ENCODE data around the gene MEP1B.
"Not testable (repeated sequence)": the region's sequence is repeated elsewhere in the genome, so short reads cannot be mapped to it uniquely, and the experiment has no call there.

Gene MEP1B

DNA sequence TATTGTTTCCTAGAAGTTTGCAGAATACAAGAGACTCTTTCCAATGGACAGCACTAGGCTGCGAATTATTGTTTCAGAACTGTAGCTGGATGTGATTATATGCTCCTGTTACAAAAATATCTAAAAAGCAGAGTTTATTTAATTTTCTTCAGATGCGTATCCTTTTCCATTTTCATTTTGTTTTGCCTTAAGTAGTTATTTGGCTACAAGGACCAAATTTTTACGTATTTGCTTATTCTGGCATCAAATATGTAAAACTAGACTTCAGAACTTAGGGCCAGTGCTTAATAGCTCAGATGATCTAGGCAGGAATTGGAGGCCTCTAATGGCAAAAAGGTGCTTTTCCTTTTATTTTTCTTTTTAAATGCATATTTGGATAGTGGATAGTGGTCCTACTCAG lies 18.7 kb downstream of the MEP1B start:
- TF ChIP-seq, protein P1, sequence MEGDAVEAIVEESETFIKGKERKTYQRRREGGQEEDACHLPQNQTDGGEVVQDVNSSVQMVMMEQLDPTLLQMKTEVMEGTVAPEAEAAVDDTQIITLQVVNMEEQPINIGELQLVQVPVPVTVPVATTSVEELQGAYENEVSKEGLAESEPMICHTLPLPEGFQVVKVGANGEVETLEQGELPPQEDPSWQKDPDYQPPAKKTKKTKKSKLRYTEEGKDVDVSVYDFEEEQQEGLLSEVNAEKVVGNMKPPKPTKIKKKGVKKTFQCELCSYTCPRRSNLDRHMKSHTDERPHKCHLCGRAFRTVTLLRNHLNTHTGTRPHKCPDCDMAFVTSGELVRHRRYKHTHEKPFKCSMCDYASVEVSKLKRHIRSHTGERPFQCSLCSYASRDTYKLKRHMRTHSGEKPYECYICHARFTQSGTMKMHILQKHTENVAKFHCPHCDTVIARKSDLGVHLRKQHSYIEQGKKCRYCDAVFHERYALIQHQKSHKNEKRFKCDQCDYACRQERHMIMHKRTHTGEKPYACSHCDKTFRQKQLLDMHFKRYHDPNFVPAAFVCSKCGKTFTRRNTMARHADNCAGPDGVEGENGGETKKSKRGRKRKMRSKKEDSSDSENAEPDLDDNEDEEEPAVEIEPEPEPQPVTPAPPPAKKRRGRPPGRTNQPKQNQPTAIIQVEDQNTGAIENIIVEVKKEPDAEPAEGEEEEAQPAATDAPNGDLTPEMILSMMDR (IDR thresholded peaks at IDR 0.05; ENCODE audit: control insufficient read depth, extremely low read depth, insufficient read depth), result no peak
- H3K4me3 ChIP-seq (ENCODE audit: low read depth, low read length), result no peak overlapping the region
- DNase-seq (ENCODE audit: low read depth), result no peak

DNA sequence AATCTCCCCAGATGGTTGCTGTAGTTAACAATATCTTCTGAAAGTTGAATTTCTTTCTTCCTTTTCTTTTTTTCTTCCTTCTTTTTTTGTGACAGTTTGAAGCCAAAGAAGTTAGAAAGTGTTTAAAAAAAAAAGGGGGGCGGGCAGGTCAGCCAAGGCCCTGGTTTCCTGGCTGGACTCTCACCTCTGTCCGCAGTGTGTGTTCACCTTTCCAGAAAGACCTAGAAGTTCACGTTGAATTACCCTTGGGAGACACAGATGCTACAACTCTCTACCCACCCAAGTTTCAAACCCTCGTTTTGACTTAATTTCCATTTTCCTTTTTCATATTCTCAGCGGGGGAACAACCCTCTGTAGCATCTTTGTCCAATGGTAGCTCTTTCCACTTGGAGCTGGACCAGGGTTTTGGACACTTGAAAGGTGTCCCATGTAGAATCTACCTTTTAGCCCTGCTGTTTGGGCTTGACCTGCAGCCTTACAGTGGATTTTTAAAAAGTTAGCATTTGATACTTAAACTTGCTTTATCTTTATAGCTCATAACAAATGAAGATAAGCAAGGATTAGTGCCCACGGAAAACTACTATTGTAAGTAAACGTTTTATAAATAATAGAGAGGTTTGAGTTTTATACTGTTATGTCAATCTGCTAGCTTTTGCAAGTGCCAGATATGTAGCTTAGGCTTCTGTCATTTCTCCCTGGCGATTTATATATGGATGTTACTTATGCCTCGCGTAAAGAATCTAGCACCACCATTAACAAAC lies 20.0 kb downstream of the MEP1B start:
- no peak for DNase-seq (ENCODE audit: low read depth)
- TF ChIP-seq, protein P1 (IDR thresholded peaks at IDR 0.05; ENCODE audit: control insufficient read depth, extremely low read depth, insufficient read depth), result no peak
- H3K4me3 ChIP-seq (ENCODE audit: low read depth, low read length), result no peak overlapping the region

DNA sequence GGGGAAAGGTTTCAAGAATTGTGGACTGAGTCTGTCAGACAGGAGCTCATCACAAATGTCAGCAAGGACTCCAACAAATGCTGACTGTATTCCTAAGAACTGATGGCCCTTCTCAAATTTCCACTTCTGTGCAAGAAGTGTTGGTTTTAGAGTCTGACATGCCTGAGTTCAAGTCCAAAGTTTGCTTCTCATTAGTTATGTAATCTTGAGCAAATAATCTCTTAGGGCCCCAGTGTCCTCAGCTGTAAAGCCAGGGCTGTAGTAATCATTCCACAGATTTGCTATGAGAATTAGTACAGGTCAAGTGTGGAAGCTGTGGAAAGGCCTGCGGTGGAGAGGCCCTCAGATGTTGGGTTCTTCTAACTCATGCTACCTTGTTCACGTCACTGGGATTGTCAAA lies 23.9 kb downstream of the MEP1B start:
- TF ChIP-seq, protein P1 (IDR thresholded peaks at IDR 0.05; ENCODE audit: control insufficient read depth, extremely low read depth, insufficient read depth), result no peak
- no peak overlapping the region for H3K4me3 ChIP-seq (ENCODE audit: low read depth, low read length)
- DNase-seq (ENCODE audit: low read depth), result no peak

DNA sequence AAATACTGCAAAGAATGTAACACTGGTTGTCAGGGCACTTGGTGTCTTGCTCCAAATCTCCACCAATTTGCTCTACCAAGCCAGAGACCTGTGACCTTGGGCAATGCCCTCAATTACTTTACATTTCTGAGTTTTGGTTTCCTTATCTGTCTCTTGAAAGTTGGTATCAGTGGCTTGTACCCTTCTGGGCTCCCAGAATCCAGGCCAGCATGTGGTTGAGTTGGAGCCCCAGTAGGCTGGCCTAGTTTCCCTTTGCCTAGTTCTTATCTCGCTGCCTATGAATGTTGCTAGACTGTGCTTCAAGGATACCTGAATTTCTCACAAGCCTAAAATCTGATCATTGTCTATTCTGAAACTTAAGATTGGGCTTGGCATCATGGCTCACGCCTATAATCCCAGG lies 26.6 kb downstream of the MEP1B start:
- DNase-seq (ENCODE audit: low read depth), result no peak

DNA sequence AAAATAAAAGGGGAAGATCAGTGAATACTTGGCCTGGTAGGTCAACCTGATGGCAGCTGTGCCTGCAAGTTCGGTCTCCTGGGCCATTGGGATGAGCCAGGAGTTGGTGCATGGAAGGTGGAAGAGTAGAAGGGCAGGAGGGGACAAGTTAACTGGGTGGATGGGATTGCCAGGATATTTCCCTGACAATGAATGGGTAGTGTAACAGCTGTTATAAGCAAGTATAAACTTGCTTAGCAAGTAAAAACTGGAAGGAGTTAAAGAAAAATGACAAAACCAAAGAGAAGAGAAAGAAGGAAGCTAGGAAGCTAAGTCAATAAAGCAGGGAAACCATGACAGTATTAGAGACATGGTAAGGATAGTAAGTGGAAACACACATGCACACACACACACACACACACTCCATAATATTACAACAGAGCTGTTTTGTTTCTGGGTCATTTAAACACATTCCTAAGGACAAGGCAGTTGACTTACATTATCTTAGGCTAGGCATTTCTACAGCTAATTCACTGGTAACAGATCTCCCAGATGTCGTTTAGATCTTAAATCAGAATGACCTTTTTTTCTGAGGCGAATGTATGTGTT lies 29.7 kb downstream of the MEP1B start:
- TF ChIP-seq, protein P1 (IDR thresholded peaks at IDR 0.05; ENCODE audit: control insufficient read depth, extremely low read depth, insufficient read depth), result no peak
- no peak for DNase-seq (ENCODE audit: low read depth)
- H3K4me3 ChIP-seq (ENCODE audit: low read depth, low read length), result no peak overlapping the region

More for the DNA sequence above, 26.6 kb downstream of the MEP1B start:
- no peak overlapping the region for H3K4me3 ChIP-seq (ENCODE audit: low read depth, low read length)
- TF ChIP-seq, protein P1 (IDR thresholded peaks at IDR 0.05; ENCODE audit: control insufficient read depth, extremely low read depth, insufficient read depth), result no peak

DNA sequence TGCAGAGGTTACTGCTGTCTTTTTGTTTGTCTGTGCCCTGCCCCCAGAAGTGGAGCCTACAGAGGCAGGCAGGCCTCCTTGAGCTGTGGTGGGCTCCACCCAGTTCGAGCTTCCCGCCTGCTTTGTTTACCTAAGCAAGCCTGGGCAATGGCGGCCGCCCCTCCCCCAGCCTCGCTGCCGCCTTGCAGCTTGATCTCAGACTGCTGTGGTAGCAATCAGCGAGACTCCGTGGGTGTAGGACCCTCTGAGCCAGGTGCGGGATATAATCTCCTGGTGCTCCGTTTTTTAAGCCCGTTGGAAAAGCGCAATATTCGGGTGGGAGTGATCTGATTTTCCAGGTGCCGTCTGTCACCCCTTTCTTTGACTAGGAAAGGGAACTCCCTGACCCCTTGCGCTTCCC lies 43.5 kb downstream of the MEP1B start:
- not testable (repeated sequence) for DNase-seq (ENCODE audit: low read depth); H3K4me3 ChIP-seq (ENCODE audit: low read depth, low read length)

DNA sequence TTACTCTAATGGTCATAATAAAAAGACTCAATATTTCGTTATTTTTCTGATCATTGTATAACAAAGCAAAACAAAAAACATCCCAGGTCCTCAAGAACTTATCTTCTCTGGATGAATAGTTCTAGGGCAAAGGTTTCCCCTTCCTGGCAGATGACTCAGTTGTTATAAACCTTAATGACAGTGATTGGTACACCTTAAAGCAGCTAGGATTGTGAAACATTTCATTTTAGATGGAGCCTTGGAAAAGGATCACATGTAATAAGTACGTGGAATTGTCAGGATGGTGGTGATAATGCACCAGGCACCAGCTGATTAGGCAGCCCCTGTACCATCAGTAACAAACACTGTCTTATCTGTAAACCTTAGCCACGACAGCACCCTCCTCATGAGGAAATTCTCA lies 47.2 kb downstream of the MEP1B start:
- no peak overlapping the region for H3K4me3 ChIP-seq (ENCODE audit: low read depth, low read length)
- TF ChIP-seq, protein P1 (IDR thresholded peaks at IDR 0.05; ENCODE audit: control insufficient read depth, extremely low read depth, insufficient read depth), result no peak
- DNase-seq (ENCODE audit: low read depth), result no peak

Data from LNCaP clone FGC (cell line).